Measurements from ENCODE around the gene SNAPIN. TPM values are rescaled to one million over a fixed set of nuclear protein-coding genes. Genes with fewer than 3 reads are reported as not detected.
"Not testable (repeated sequence)": the region's sequence is repeated elsewhere in the genome, so short reads cannot be mapped to it uniquely, and the experiment has no call there.

Gene SNAPIN
- total RNA-seq, 2 experiments from 2014 or later: 35.0 to 35.6 TPM

- H3K4me1 Mint-ChIP-seq: peaks cover 7% of the 10 kb centered on the region
- no peaks in the 10 kb centered on the region for H3K27me3 Mint-ChIP-seq
- H3K27ac Mint-ChIP-seq: no peak overlapping the region
- ChIA-PET POLR2A (interaction anchor here (0.9 to 3.3 kb wide), 4 partner anchors 12 to 18 kb away, joined by 3 to 16 read pairs (median 5); no protein-coding TSS in a partner anchor), CTCF (no interaction called here)
- H3K9me3 Mint-ChIP-seq: no peaks in the 10 kb centered on the region
- no peak for DNase-seq
- H3K4me3 Mint-ChIP-seq: no peak overlapping the region
- H3K36me3 Mint-ChIP-seq (ENCODE audit: low read depth): no peaks in the 10 kb centered on the region
These were observed 5.5 kb upstream of the SNAPIN start for GRCh38 chr1:153652805-153653500.

- no peak overlapping the region for H3K27ac Mint-ChIP-seq
- no peak for DNase-seq
These were observed 3.2 kb upstream of the SNAPIN start for GRCh38 chr1:153655333-153655732.

GRCh38 chr1:153659175-153659534 is 652 bp downstream of the SNAPIN start:
- peak overlapping the region; percentile 90 for H3K27ac Mint-ChIP-seq
- H3K4me1 Mint-ChIP-seq: peaks cover 24% of the 10 kb centered on the region
- H3K36me3 Mint-ChIP-seq (ENCODE audit: low read depth): peaks cover 39% of the 10 kb centered on the region
- peak overlapping the region; percentile 95 for H3K4me3 Mint-ChIP-seq
- CTCF ChIA-PET: interaction anchor here (1.3 to 1.4 kb wide), 4 partner anchors 11 to 327 kb away, joined by 3 to 7 read pairs (median 4); partner anchors contain the start of genes CHTOP, ILF2 and RAB13
- DNase-seq: no peak
- H3K9me3 Mint-ChIP-seq: no peaks in the 10 kb centered on the region
- H3K27me3 Mint-ChIP-seq: no peaks in the 10 kb centered on the region
- POLR2A ChIA-PET: interaction anchor here (0.9 to 4.1 kb wide), 12 partner anchors 8 to 264 kb away, joined by 4 to 32 read pairs (median 5); partner anchors contain the start of genes CHTOP, GATAD2B, ILF2 and SLC27A3

More at GRCh38 chr1:153655333-153655732, 3.2 kb upstream of the SNAPIN start:
- H3K4me1 Mint-ChIP-seq: peaks cover 15% of the 10 kb centered on the region
- ChIA-PET CTCF (no interaction called here), POLR2A (interaction anchor here (1.1 kb wide), 1 partner anchor 10 kb away, joined by 4 read pairs; no protein-coding TSS in a partner anchor)
- no peaks in the 10 kb centered on the region for H3K9me3 Mint-ChIP-seq
- peaks cover 5% of the 10 kb centered on the region for H3K36me3 Mint-ChIP-seq (ENCODE audit: low read depth)
- no peak overlapping the region for H3K4me3 Mint-ChIP-seq
- H3K27me3 Mint-ChIP-seq: no peaks in the 10 kb centered on the region

- Mint-ChIP-seq H3K27ac (peak overlapping the region; percentile 90), H3K27me3 (no peaks in the 10 kb centered on the region), H3K4me1 (peaks cover 24% of the 10 kb centered on the region), H3K36me3 (ENCODE audit: low read depth) (peaks cover 44% of the 10 kb centered on the region), H3K9me3 (no peaks in the 10 kb centered on the region), H3K4me3 (peak overlapping the region; percentile 95)
- CTCF ChIA-PET: interaction anchor here (1.3 to 1.4 kb wide), 3 partner anchors 11 to 327 kb away, joined by 3 to 7 read pairs (median 4); partner anchors contain the start of genes CHTOP and RAB13
- POLR2A ChIA-PET: interaction anchor here (0.9 to 4.1 kb wide), 10 partner anchors 8 to 116 kb away, joined by 4 to 32 read pairs (median 6); partner anchors contain the start of genes CHTOP, ILF2 and SLC27A3
- DNase-seq: no peak
These were observed 1.2 kb downstream of the SNAPIN start for GRCh38 chr1:153659656-153660055.

- ChIA-PET POLR2A (interaction anchor here (1.2 to 4.1 kb wide), 4 partner anchors 10 to 27 kb away, joined by 3 to 32 read pairs (median 6); partner anchors contain the start of genes CHTOP and ILF2), CTCF (no interaction called here)
- no peak overlapping the region for H3K27ac Mint-ChIP-seq
- no peak overlapping the region for H3K4me3 Mint-ChIP-seq
- no peaks in the 10 kb centered on the region for H3K27me3 Mint-ChIP-seq
- H3K36me3 Mint-ChIP-seq (ENCODE audit: low read depth): peaks cover 59% of the 10 kb centered on the region
- DNase-seq: no peak
- no peaks in the 10 kb centered on the region for H3K9me3 Mint-ChIP-seq
- H3K4me1 Mint-ChIP-seq: peaks cover 23% of the 10 kb centered on the region
These were observed 2.7 kb downstream of the SNAPIN start for GRCh38 chr1:153661111-153661708.

DNA sequence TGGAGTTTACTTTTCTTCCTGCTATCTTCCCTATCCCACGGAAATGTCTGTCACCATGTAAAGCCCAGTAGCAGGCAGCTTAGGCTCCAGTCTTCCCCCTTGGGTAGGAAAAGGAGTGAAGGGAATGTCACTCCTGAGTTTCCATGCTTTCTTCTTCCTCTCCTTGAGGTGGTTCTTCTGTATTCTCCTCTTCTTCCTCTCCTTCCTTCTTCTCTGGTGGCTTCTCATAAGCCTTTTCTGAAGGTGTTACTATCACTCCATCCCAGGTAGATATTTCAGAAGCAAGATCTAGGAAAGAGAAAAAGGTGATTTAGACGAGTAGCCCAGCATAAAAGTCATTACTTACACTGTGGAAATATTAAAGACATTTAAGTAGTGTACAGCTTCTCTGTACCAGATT is 3.8 kb downstream of the SNAPIN start:
- no peak for DNase-seq
- Mint-ChIP-seq H3K36me3 (ENCODE audit: low read depth) (peaks cover 70% of the 10 kb centered on the region), H3K4me1 (peaks cover 24% of the 10 kb centered on the region), H3K27me3 (no peaks in the 10 kb centered on the region), H3K9me3 (no peaks in the 10 kb centered on the region), H3K27ac (no peak overlapping the region), H3K4me3 (no peak overlapping the region)
- CTCF ChIA-PET: no interaction called here
- POLR2A ChIA-PET: interaction anchor here (1.1 to 2.3 kb wide), 2 partner anchors 13 to 29 kb away, joined by 3 to 7 read pairs; partner anchors contain the start of gene CHTOP

DNA sequence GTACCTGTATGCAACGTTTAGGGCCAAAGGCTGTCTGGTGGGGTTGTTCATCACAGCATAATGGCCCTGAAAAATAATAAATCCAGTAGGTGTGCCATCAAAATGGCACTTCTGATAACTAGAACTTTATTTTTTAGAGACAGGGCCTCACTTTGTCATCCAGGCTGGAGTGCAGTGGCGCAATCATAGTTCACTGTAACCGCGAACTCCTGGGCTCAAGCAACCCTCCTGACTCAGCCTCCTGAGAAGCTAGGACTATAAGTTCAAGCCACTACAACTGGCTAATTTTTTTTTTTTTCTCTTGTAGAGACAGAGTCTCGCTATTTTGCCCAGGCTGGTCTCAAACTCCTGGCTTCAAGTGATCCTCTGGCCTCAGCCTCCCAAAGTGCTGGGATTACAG is 4.7 kb downstream of the SNAPIN start:
- DNase-seq: no peak
- no peaks in the 10 kb centered on the region for H3K9me3 Mint-ChIP-seq
- CTCF ChIA-PET: no interaction called here
- H3K27ac Mint-ChIP-seq: no peak overlapping the region
- no peak overlapping the region for H3K4me3 Mint-ChIP-seq
- peaks cover 31% of the 10 kb centered on the region for H3K4me1 Mint-ChIP-seq
- H3K36me3 Mint-ChIP-seq (ENCODE audit: low read depth): peaks cover 79% of the 10 kb centered on the region
- no peaks in the 10 kb centered on the region for H3K27me3 Mint-ChIP-seq
- POLR2A ChIA-PET: interaction anchor here (1.1 to 2.5 kb wide), 2 partner anchors 29 to 30 kb away, joined by 3 to 9 read pairs; partner anchors contain the start of gene CHTOP

GRCh38 chr1:153667439-153667838 is 8.9 kb downstream of the SNAPIN start:
- DNase-seq: no peak
- CTCF ChIA-PET: no interaction called here
- peaks cover 78% of the 10 kb centered on the region for H3K36me3 Mint-ChIP-seq (ENCODE audit: low read depth)
- no peaks in the 10 kb centered on the region for H3K27me3 Mint-ChIP-seq
- peaks cover 38% of the 10 kb centered on the region for H3K4me1 Mint-ChIP-seq
- H3K4me3 Mint-ChIP-seq: no peak overlapping the region
- no peaks in the 10 kb centered on the region for H3K9me3 Mint-ChIP-seq
- H3K27ac Mint-ChIP-seq: no peak overlapping the region
- POLR2A ChIA-PET: interaction anchor here (0.8 to 4.7 kb wide), 4 partner anchors 8 to 135 kb away, joined by 3 to 29 read pairs (median 6); partner anchors contain the start of genes CHTOP and SNAPIN

- not testable (repeated sequence) for H3K27me3 Mint-ChIP-seq, H3K27ac Mint-ChIP-seq, H3K4me3 Mint-ChIP-seq, H3K9me3 Mint-ChIP-seq, DNase-seq
- ChIA-PET CTCF (interaction anchor here (0.6 to 1.6 kb wide), 2 partner anchors 158 to 315 kb away, joined by 3 read pairs; no protein-coding TSS in a partner anchor), POLR2A (interaction anchor here (0.8 to 4.7 kb wide), 4 partner anchors 24 to 298 kb away, joined by 3 to 29 read pairs (median 6); partner anchors contain the start of genes CHTOP and CREB3L4)
- H3K36me3 Mint-ChIP-seq (ENCODE audit: low read depth): peaks cover 66% of the 10 kb centered on the region
- peaks cover 40% of the 10 kb centered on the region for H3K4me1 Mint-ChIP-seq
These were observed 10.2 kb downstream of the SNAPIN start for GRCh38 chr1:153668672-153669071.

- CTCF ChIA-PET: interaction anchor here (1.6 kb wide), 1 partner anchor 159 kb away, joined by 3 read pairs; no protein-coding TSS in a partner anchor
- H3K27ac Mint-ChIP-seq: no peak overlapping the region
- no peak for DNase-seq
- H3K4me3 Mint-ChIP-seq: no peak overlapping the region
- no peaks in the 10 kb centered on the region for H3K27me3 Mint-ChIP-seq
- H3K36me3 Mint-ChIP-seq (ENCODE audit: low read depth): peaks cover 57% of the 10 kb centered on the region
- no peaks in the 10 kb centered on the region for H3K9me3 Mint-ChIP-seq
- POLR2A ChIA-PET: interaction anchor here (0.8 to 4.7 kb wide), 6 partner anchors 11 to 298 kb away, joined by 3 to 29 read pairs (median 6); partner anchors contain the start of genes CHTOP, CREB3L4 and SNAPIN
- H3K4me1 Mint-ChIP-seq: peaks cover 40% of the 10 kb centered on the region
These were observed 11.1 kb downstream of the SNAPIN start for GRCh38 chr1:153669606-153670005.

GRCh38 chr1:153670257-153670858 is 11.9 kb downstream of the SNAPIN start:
- CTCF ChIA-PET: no interaction called here
- peaks cover 50% of the 10 kb centered on the region for H3K36me3 Mint-ChIP-seq (ENCODE audit: low read depth)
- no peak for DNase-seq
- no peak overlapping the region for H3K27ac Mint-ChIP-seq
- no peak overlapping the region for H3K4me3 Mint-ChIP-seq
- no peaks in the 10 kb centered on the region for H3K9me3 Mint-ChIP-seq
- H3K4me1 Mint-ChIP-seq: peaks cover 40% of the 10 kb centered on the region
- H3K27me3 Mint-ChIP-seq: no peaks in the 10 kb centered on the region
- POLR2A ChIA-PET: interaction anchor here (0.6 to 4.7 kb wide), 8 partner anchors 9 to 320 kb away, joined by 3 to 29 read pairs (median 4); partner anchors contain the start of genes CHTOP, CREB3L4, INTS3 and RPS27

GRCh38 chr1:153670859-153671627 is 12.5 kb downstream of the SNAPIN start, which contains the start of gene ILF2:
Gene ILF2, minus strand, starts transcription at chr1:153670993. Its CDS starts 71 bp downstream, at chr1:153670922.
- ChIA-PET POLR2A (interaction anchor here (0.8 to 3.6 kb wide), 12 partner anchors 10 to 320 kb away, joined by 3 to 16 read pairs (median 4); partner anchors contain the start of genes CHTOP, CREB3L4, INTS3 and RPS27), CTCF (interaction anchor here (0.7 to 2.0 kb wide), 6 partner anchors 9 to 160 kb away, joined by 3 to 11 read pairs (median 6); partner anchors contain the start of genes CHTOP, SLC27A3 and SNAPIN)
- peaks cover 40% of the 10 kb centered on the region for H3K4me1 Mint-ChIP-seq
- H3K27ac Mint-ChIP-seq: no peak within 1 kb of the TSS
- peak; percentile 98 for DNase-seq
- H3K27me3 Mint-ChIP-seq: no peaks in the 10 kb centered on the region
- no peaks in the 10 kb centered on the region for H3K9me3 Mint-ChIP-seq
- no peak within 1 kb of the TSS for H3K4me3 Mint-ChIP-seq
- peaks cover 43% of the 10 kb centered on the region for H3K36me3 Mint-ChIP-seq (ENCODE audit: low read depth)

Data from activated CD4-positive, alpha-beta memory T cell treated with anti-CD3 and anti-CD28 coated beads, Interleukin-2, amount 10 ng/mL, durations not matched to agents 7 days and 5 days (primary cell).